GM10266 (cell line): ENCODE results near the gene IQSEC1.

Experiments
- DNase-seq: peaks from one replicate; pipeline ENCODE4 v3.0.0; 2012; ENCODE audit errors: extremely low spot score
- TF ChIP-seq, protein P1 (sequence below): IDR thresholded peaks from 2 replicates; pipeline ENCODE4 v1.5.1; 2012; ENCODE audit warnings: mild to moderate bottlenecking, low read depth; ENCODE audit not compliant: control insufficient read depth, insufficient read depth; ENCODE audit errors: missing control alignments

The IQSEC1 gene

GRCh38 chr3:12948891-12949711 lies 124.1 kb downstream of the IQSEC1 start:
- peak; percentile 66 for DNase-seq
- TF ChIP-seq, protein P1, sequence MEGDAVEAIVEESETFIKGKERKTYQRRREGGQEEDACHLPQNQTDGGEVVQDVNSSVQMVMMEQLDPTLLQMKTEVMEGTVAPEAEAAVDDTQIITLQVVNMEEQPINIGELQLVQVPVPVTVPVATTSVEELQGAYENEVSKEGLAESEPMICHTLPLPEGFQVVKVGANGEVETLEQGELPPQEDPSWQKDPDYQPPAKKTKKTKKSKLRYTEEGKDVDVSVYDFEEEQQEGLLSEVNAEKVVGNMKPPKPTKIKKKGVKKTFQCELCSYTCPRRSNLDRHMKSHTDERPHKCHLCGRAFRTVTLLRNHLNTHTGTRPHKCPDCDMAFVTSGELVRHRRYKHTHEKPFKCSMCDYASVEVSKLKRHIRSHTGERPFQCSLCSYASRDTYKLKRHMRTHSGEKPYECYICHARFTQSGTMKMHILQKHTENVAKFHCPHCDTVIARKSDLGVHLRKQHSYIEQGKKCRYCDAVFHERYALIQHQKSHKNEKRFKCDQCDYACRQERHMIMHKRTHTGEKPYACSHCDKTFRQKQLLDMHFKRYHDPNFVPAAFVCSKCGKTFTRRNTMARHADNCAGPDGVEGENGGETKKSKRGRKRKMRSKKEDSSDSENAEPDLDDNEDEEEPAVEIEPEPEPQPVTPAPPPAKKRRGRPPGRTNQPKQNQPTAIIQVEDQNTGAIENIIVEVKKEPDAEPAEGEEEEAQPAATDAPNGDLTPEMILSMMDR, result peak; percentile 3

DNA sequence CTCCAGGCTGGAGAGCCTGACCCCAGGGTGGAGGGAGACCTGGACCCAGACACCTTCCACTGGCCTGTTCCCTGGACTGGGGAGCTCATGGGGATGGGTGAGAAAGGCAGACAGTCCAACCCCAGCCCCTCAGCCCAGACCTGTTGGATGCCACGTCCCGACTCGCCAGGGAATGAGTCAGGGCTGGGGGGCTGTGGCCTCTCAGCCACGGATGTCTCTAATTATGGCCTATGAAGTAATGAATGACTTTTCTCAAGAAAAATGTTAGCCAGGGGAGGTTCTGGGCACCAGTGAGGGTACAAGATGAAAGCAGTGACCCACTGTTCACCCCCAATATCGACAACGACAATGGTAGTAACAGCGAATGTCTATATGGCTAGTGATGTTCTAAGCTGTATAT lies 124.9 kb downstream of the IQSEC1 start:
- TF ChIP-seq, protein P1, result no peak
- DNase-seq, result no peak

- no peak for DNase-seq
- TF ChIP-seq, protein P1, result no peak
Measured at GRCh38 chr3:12947504-12948369, 125.5 kb downstream of the IQSEC1 start.

DNA sequence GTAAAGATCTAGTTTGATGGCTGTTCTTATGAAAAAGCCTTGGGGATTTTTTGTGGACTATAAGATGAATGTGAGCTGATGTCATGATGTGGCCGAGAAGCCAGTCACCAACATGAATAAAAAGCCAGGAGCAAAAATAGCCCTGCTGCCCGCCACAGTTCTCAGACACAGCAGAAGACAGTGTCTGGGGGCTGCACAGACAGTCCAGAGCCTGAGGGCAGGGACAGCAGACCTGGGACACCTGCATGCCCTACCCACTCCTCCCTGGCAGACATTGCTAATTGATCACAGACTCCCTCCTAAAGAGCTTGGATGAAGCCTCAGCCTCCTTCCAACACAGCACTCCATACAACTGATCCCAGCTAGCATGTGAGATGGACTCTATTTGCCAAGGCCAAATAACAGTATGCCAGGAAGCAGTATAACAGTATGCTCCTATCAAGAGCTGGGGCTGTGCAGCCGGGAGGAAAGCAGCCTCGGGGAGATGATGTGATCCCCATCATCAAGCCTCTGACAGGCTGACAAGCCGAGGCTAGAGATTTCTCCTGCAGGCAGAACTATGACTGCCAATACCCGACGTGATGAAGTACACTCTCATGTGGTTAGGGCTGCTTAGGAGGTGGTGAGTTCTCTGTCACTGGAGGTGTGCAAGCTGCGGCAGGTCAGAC lies 126.4 kb downstream of the IQSEC1 start:
- no peak for DNase-seq
- TF ChIP-seq, protein P1, result no peak

- TF ChIP-seq, protein P1, result no peak
Measured at GRCh38 chr3:12946251-12946648, 127.0 kb downstream of the IQSEC1 start.

GRCh38 chr3:12944849-12945248 lies 128.4 kb downstream of the IQSEC1 start:
- TF ChIP-seq, protein P1, result no peak

More at GRCh38 chr3:12946251-12946648, 127.0 kb downstream of the IQSEC1 start:
- DNase-seq, result no peak

More at GRCh38 chr3:12944849-12945248, 128.4 kb downstream of the IQSEC1 start:
- DNase-seq, result no peak
